ENCODE data around the gene HOXA13.

The HOXA13 gene

DNA sequence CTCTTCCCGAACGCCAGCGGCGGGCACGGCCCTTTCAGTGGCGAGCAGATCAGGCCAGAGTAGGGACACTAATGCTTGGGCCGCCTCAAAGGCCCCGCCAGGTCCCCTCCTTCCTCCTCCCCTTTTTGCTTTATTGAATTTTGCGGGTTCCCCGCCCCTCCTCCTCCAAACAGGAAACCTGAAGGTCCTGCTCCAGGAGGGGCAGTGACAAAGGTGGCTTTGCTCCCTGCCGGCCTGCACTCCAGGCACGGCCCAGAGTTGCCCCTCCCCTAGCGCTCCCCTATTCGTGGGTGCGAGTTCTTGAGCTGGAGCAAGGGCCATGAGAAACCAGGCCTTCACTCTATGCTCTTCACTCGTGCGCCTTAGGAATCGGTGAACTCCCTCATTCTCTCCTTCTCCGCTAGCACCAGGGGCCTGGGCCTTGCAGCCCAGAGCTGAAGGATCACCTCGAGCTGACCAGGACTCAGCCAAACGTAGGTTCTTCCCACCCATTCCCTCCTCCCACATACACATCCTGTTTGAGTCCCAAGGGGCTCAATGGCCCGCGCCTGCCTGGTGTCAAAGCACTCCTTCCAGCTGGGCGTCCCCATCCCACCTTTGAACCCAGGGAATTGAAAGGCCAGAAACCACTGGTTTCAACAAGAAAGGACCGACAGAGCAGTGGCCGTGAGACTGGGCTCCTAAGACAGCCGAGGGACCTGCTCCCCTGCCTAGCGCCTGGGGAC, 51.7 kb downstream of the HOXA13 start:
- DNase-seq (ENCODE audit: low read depth in 2 of 2), result no peak

GRCh38 chr7:27147199-27148030, 52.5 kb downstream of the HOXA13 start, which contains the start of gene HOXA6:
TSS of gene HOXA6 (minus strand) at chr7:27147774. CDS start at chr7:27147749, 25 bp downstream.
- no peak for DNase-seq (ENCODE audit: low read depth in 2 of 2)

GRCh38 chr7:27146491-27147198, 53.2 kb downstream of the HOXA13 start:
- DNase-seq (ENCODE audit: low read depth in 2 of 2), result no peak

GRCh38 chr7:27145914-27146412, 53.9 kb downstream of the HOXA13 start:
- DNase-seq (ENCODE audit: low read depth in 2 of 2), result no peak

- DNase-seq (ENCODE audit: low read depth in 2 of 2), result no peak
These were observed 54.6 kb downstream of the HOXA13 start for GRCh38 chr7:27145165-27145913.

GRCh38 chr7:27144781-27145164, 55.1 kb downstream of the HOXA13 start:
- no peak for DNase-seq (ENCODE audit: low read depth in 2 of 2)
